Thyroid gland (tissue), 4 donors: ENCODE results near the gene CDHR1. TPM values are rescaled to one million over a fixed set of nuclear protein-coding genes. Genes with fewer than 3 reads are reported as not detected.

Experiments used
- DNase-seq, 2 donors: peaks; one replicate each; pipeline ENCODE4 v3.0.0-alpha.2; 2019
- H3K27ac ChIP-seq, 3 donors: fragments of 200-600 bp; sonication (generic); 1 replicate in 2 of 3; 2 replicates in 1 of 3; pipeline ENCODE4 v1.5.1; 2016 to 2019; ENCODE audit warnings: mild to moderate bottlenecking in 1 of 3, moderate library complexity in 1 of 3
- H3K27me3 ChIP-seq: fragments of 200-600 bp; sonication (generic); one replicate; pipeline ENCODE4 v1.5.1; 2019
- H3K36me3 ChIP-seq, 2 donors: fragments of 200-600 bp; sonication (generic); one replicate each; pipeline ENCODE4 v1.5.1; 2016 to 2019
- H3K4me1 ChIP-seq, 2 donors: fragments of 200-600 bp; sonication (generic); one replicate each; pipeline ENCODE4 v1.5.1; 2017 to 2019
- H3K4me3 ChIP-seq, 3 donors: fragments of 200-600 bp; sonication (generic); replicated peaks in 1 of 3; 1 replicate in 2 of 3; 2 replicates in 1 of 3; pipeline ENCODE4 v1.5.1; 2016; ENCODE audit warnings: mild to moderate bottlenecking in 1 of 3
- H3K9me3 ChIP-seq: fragments of 200-600 bp; sonication (generic); one replicate; pipeline ENCODE4 v1.5.1; 2017
- POLR2A ChIP-seq, 2 donors: fragments of 450-650 bp; IDR thresholded peaks; one replicate each; pipeline ENCODE4 v1.6.1; 2017; ENCODE audit warnings: antibody characterized with exemption in 2 of 2, mild to moderate bottlenecking in 2 of 2, moderate library complexity in 1 of 2
- WGBS, 2 donors: methylation state at CpG; one replicate each; pipeline ENCODE4 v1.1.5; 2017; 5-methylcytosine and 5-hydroxymethylcytosine counted together
- intact Hi-C: fragments of 100-400 bp; cut with DNase I; formaldehyde crosslinking; loops from one replicate; pipeline ENCODE4 v1.15.1; 2023
- total RNA-seq, 4 donors: library from RNA; depleted of rRNA; stranded (reverse); fragments of >200 nt; gene quantifications; one replicate each; pipeline ENCODE4 v1.2.3, GENCODE V29; 2016
- TF ChIP-seq, protein P1 (sequence below), 6 experiments: fragments of 200-600 bp in 3 of 6; fragments of 450-650 bp in 3 of 6; sonication (generic) in 3 of 6; IDR thresholded peaks; one replicate each; pipeline ENCODE4 v1.5.1; 2016 to 2019; ENCODE audit warnings: antibody characterized with exemption in 6 of 6, mild to moderate bottlenecking in 2 of 6, inconsistent platforms in 1 of 6, moderate library complexity in 1 of 6

The CDHR1 gene
- total RNA-seq, 4 donors from 2014 or later: 0.17 TPM; not detected in 3

- Histone ChIP-seq H3K27ac (no peak overlapping the region), H3K4me1 (peaks cover 6 to 12% of the 10 kb centered on the region in 2 donors), H3K27me3 (no peaks in the 10 kb centered on the region), H3K9me3 (no peaks in the 10 kb centered on the region), H3K36me3 (no peaks in the 10 kb centered on the region), H3K4me3 (no peak overlapping the region)
- WGBS, 2 donors: 90 to 93% methylated on average over 8 to 10 of the region's 10 CpGs
- no peak for DNase-seq
- TF ChIP-seq POLR2A (IDR thresholded peaks at IDR 0.05): no peak
- TF ChIP-seq, protein P1, sequence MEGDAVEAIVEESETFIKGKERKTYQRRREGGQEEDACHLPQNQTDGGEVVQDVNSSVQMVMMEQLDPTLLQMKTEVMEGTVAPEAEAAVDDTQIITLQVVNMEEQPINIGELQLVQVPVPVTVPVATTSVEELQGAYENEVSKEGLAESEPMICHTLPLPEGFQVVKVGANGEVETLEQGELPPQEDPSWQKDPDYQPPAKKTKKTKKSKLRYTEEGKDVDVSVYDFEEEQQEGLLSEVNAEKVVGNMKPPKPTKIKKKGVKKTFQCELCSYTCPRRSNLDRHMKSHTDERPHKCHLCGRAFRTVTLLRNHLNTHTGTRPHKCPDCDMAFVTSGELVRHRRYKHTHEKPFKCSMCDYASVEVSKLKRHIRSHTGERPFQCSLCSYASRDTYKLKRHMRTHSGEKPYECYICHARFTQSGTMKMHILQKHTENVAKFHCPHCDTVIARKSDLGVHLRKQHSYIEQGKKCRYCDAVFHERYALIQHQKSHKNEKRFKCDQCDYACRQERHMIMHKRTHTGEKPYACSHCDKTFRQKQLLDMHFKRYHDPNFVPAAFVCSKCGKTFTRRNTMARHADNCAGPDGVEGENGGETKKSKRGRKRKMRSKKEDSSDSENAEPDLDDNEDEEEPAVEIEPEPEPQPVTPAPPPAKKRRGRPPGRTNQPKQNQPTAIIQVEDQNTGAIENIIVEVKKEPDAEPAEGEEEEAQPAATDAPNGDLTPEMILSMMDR (IDR thresholded peaks at IDR 0.05): no peak
- intact Hi-C loops: no loop called here
Observed at GRCh38 chr10:84232376-84232775, 38.0 kb downstream of the CDHR1 start.

GRCh38 chr10:84233940-84234339 is 39.6 kb downstream of the CDHR1 start:
- H3K36me3 ChIP-seq: no peaks in the 10 kb centered on the region
- 92 to 95% methylated on average over 4 of the region's 4 CpGs for WGBS, 2 donors
- TF ChIP-seq, protein P1 (IDR thresholded peaks at IDR 0.05): no peak
- no peak for TF ChIP-seq POLR2A (IDR thresholded peaks at IDR 0.05)
- no peak overlapping the region for H3K27ac ChIP-seq
- peaks cover 6 to 12% of the 10 kb centered on the region in 2 donors for H3K4me1 ChIP-seq
- H3K9me3 ChIP-seq: no peaks in the 10 kb centered on the region
- DNase-seq: no peak
- no peak overlapping the region for H3K4me3 ChIP-seq
- no peaks in the 10 kb centered on the region for H3K27me3 ChIP-seq
- intact Hi-C loops: no loop called here

GRCh38 chr10:84234479-84234878 is 40.1 kb downstream of the CDHR1 start:
- Histone ChIP-seq H3K4me3 (no peak overlapping the region), H3K9me3 (no peaks in the 10 kb centered on the region), H3K36me3 (no peaks in the 10 kb centered on the region), H3K27ac (no peak overlapping the region), H3K27me3 (no peaks in the 10 kb centered on the region), H3K4me1 (peaks cover 6 to 12% of the 10 kb centered on the region in 2 donors)
- 76 to 91% methylated on average over 4 of the region's 4 CpGs for WGBS, 2 donors
- intact Hi-C loops: no loop called here
- no peak for DNase-seq
- TF ChIP-seq, protein P1 (IDR thresholded peaks at IDR 0.05): no peak
- no peak for TF ChIP-seq POLR2A (IDR thresholded peaks at IDR 0.05)

DNA sequence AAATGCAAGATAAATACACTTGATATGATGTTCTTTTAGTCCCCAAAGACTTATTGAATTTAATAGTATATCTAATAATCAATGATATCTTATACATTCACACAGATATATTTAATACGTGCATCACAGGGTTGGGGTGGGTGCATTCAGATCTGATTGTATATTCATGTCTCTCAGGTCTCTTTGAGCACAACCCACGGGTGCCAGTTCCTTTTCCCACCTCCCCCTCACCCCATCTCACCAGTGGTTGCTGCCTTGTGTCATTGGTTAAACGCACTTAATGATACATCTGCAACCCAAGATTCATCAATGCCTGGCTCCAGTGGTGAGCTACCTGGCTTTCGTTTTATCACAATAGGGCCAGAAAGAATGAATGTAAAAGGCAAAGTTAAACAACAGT is 40.8 kb downstream of the CDHR1 start:
- no peak overlapping the region for H3K4me3 ChIP-seq
- no peak overlapping the region for H3K27ac ChIP-seq
- no peaks in the 10 kb centered on the region for H3K9me3 ChIP-seq
- no peak for TF ChIP-seq POLR2A (IDR thresholded peaks at IDR 0.05)
- TF ChIP-seq, protein P1 (IDR thresholded peaks at IDR 0.05): no peak
- no peaks in the 10 kb centered on the region for H3K36me3 ChIP-seq
- H3K4me1 ChIP-seq: peaks cover 6 to 9% of the 10 kb centered on the region in 2 donors
- no peaks in the 10 kb centered on the region for H3K27me3 ChIP-seq
- 81 to 86% methylated on average over 4 of the region's 4 CpGs for WGBS, 2 donors
- intact Hi-C loops: no loop called here
- DNase-seq: no peak

DNA sequence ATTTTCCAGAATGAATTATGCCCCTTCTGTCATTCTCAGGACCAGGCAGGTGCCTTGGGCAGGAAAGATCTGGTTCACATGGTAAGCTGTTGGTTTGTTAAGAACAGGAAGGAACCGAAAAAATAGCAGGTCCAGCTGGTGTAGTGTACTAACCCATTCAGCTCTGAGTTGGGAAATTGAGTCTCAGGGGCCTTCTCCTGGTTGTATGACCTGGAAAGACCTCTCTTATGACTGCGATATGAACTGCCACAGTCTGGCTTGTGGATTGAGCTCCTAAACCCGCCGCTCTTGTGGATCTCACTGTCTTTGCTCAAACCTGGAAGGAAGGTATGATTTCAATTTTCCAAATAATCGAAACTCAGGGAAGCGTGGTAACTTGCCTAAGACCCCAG is 42.5 kb downstream of the CDHR1 start:
- H3K9me3 ChIP-seq: no peaks in the 10 kb centered on the region
- no peak overlapping the region for H3K27ac ChIP-seq
- H3K4me3 ChIP-seq: no peak overlapping the region
- no peak for TF ChIP-seq POLR2A (IDR thresholded peaks at IDR 0.05)
- TF ChIP-seq, protein P1 (IDR thresholded peaks at IDR 0.05): no peak
- H3K4me1 ChIP-seq: no peaks in the 10 kb centered on the region
- intact Hi-C loops: no loop called here
- no peak for DNase-seq
- WGBS, 2 donors: 85 to 90% methylated on average over 6 of the region's 6 CpGs
- no peaks in the 10 kb centered on the region for H3K36me3 ChIP-seq
- no peaks in the 10 kb centered on the region for H3K27me3 ChIP-seq
